Measurements from ENCODE around the gene VMAC. TPM values are rescaled to one million over a fixed set of nuclear protein-coding genes. Genes with fewer than 3 reads are reported as not detected.

VMAC gene
- polyA plus RNA-seq, 1 donor (not counting 4 experiments of a cell fraction or from before 2014, with no cell fraction given) = 2.2 TPM

- FAIRE-seq (no peak), DNase-seq (ENCODE audit: low read depth, low spot score) (no peak)
- Histone ChIP-seq H3K9me3 (ENCODE audit: control insufficient read depth, low read depth, low read length) (no peaks in the 10 kb centered on the region), H3K79me2 (ENCODE audit: control insufficient read depth, insufficient read depth, low read length) (peaks cover 79% of the 10 kb centered on the region), H2AFZ (ENCODE audit: control insufficient read depth, low read length) (no peak overlapping the region), H3K4me2 (ENCODE audit: control insufficient read depth, extremely low read depth, insufficient read depth, low read depth, low read length) (no peak overlapping the region), H3K36me3 (ENCODE audit: control insufficient read depth in 2 of 2, extremely low read depth in 1 of 2, insufficient read depth in 2 of 2, low read length in 2 of 2) (peaks cover 6 to 10% of the 10 kb centered on the region in 2 experiments), H3K27me3 (ENCODE audit: control insufficient read depth, extremely low read depth, insufficient read depth, low read length) (no peaks in the 10 kb centered on the region), H3K4me3 (ENCODE audit: control insufficient read depth in 2 of 3, extremely low read depth in 1 of 3, insufficient read depth in 2 of 3, low read depth in 1 of 3, low read length in 3 of 3) (no peak overlapping the region), H3K9me1 (ENCODE audit: control insufficient read depth, extremely low read depth, insufficient read depth, low read length) (peaks cover 3% of the 10 kb centered on the region), H3K4me1 (ENCODE audit: control insufficient read depth, extremely low read depth, insufficient read depth, low read length) (peaks cover 3% of the 10 kb centered on the region), H3K27ac (ENCODE audit: control insufficient read depth, insufficient read depth, low read length) (no peak overlapping the region), H3K9ac (ENCODE audit: control insufficient read depth, extremely low read depth, insufficient read depth, low read length) (no peak overlapping the region), H4K20me1 (ENCODE audit: control insufficient read depth, extremely low read depth, insufficient read depth, low read length) (peaks cover 20% of the 10 kb centered on the region)
- dilution Hi-C loops (cut with MboI; ENCODE audit: extremely low pct_ligation_motif_present, low sequenced_read_pairs) = no loop called here
- TF ChIP-seq EZH2 (IDR thresholded peaks at IDR 0.05; ENCODE audit: low read length) = no peak
- no peak for TF ChIP-seq CTCF (optimal IDR thresholded peaks at IDR 0.05 in 1 of 3, IDR thresholded peaks at IDR 0.05 in 1 of 3, conservative IDR thresholded peaks at IDR 0.05 in 1 of 3; ENCODE audit: extremely low read depth in 1 of 3, insufficient read depth in 2 of 3, low read length in 3 of 3)
Observed at GRCh38 chr19:5951338-5951861, 46.7 kb downstream of the VMAC start.

- TF ChIP-seq EZH2 (IDR thresholded peaks at IDR 0.05; ENCODE audit: low read length) (no peak), CTCF (optimal IDR thresholded peaks at IDR 0.05 in 1 of 3, IDR thresholded peaks at IDR 0.05 in 1 of 3, conservative IDR thresholded peaks at IDR 0.05 in 1 of 3; ENCODE audit: extremely low read depth in 1 of 3, insufficient read depth in 2 of 3, low read length in 3 of 3) (no peak)
- Histone ChIP-seq H3K4me3 (ENCODE audit: control insufficient read depth in 2 of 3, extremely low read depth in 1 of 3, insufficient read depth in 2 of 3, low read depth in 1 of 3, low read length in 3 of 3) (no peak overlapping the region), H2AFZ (ENCODE audit: control insufficient read depth, low read length) (no peak overlapping the region), H3K4me2 (ENCODE audit: control insufficient read depth, extremely low read depth, insufficient read depth, low read depth, low read length) (no peak overlapping the region), H3K9me1 (ENCODE audit: control insufficient read depth, extremely low read depth, insufficient read depth, low read length) (peaks cover 3% of the 10 kb centered on the region), H3K27me3 (ENCODE audit: control insufficient read depth, extremely low read depth, insufficient read depth, low read length) (no peaks in the 10 kb centered on the region), H3K9ac (ENCODE audit: control insufficient read depth, extremely low read depth, insufficient read depth, low read length) (no peak overlapping the region), H3K79me2 (ENCODE audit: control insufficient read depth, insufficient read depth, low read length) (peaks cover 83% of the 10 kb centered on the region), H3K4me1 (ENCODE audit: control insufficient read depth, extremely low read depth, insufficient read depth, low read length) (peaks cover 3% of the 10 kb centered on the region), H3K27ac (ENCODE audit: control insufficient read depth, insufficient read depth, low read length) (peak overlapping the region; percentile 12), H3K36me3 (ENCODE audit: control insufficient read depth in 2 of 2, extremely low read depth in 1 of 2, insufficient read depth in 2 of 2, low read length in 2 of 2) (peaks cover 6 to 10% of the 10 kb centered on the region in 2 experiments), H3K9me3 (ENCODE audit: control insufficient read depth, low read depth, low read length) (no peaks in the 10 kb centered on the region), H4K20me1 (ENCODE audit: control insufficient read depth, extremely low read depth, insufficient read depth, low read length) (peaks cover 20% of the 10 kb centered on the region)
- no peak for FAIRE-seq
- dilution Hi-C loops (cut with MboI; ENCODE audit: extremely low pct_ligation_motif_present, low sequenced_read_pairs) = no loop called here
- no peak for DNase-seq (ENCODE audit: low read depth, low spot score)
Observed at GRCh38 chr19:5952193-5953029, 47.7 kb downstream of the VMAC start.
